Neural cell (in vitro differentiated cells): Measurements from ENCODE around the gene C11orf24. TPM values are rescaled to one million over a fixed set of nuclear protein-coding genes. Genes with fewer than 3 reads are reported as not detected.

Experiments used
- H2AFZ ChIP-seq: fragments of 200-600, 300-800 bp; sonication (generic), shearing (Covaris generic); 2 replicates; pipeline ENCODE4 v1.6.0; 2014; ENCODE audit warnings: low read depth, mild to moderate bottlenecking, antibody characterized with exemption, low read length, moderate library complexity
- H3F3A ChIP-seq: fragments of 200-600 bp; shearing (Covaris generic); 2 replicates; pipeline ENCODE4 v1.6.1; 2016; ENCODE audit warnings: mild to moderate bottlenecking, moderate library complexity, mixed read lengths, antibody characterized with exemption, low read length; ENCODE audit not compliant: insufficient read depth, poor library complexity, severe bottlenecking
- H3K27ac ChIP-seq: fragments of 200-600, 300-800 bp; sonication (generic), shearing (Covaris generic); 2 replicates; pipeline ENCODE4 v1.5.1; 2014; ENCODE audit warnings: mild to moderate bottlenecking, low read length, moderate library complexity
- H3K27me3 ChIP-seq: fragments of 300-800, 200-600 bp; sonication (generic), shearing (Covaris generic); 2 replicates; pipeline ENCODE4 v1.6.0; 2014; ENCODE audit warnings: mild to moderate bottlenecking, low read depth, low read length, moderate library complexity; ENCODE audit not compliant: insufficient read depth
- H3K36me3 ChIP-seq: fragments of 300-800, 200-600 bp; sonication (generic), shearing (Covaris generic); 2 replicates; pipeline ENCODE4 v1.5.1; 2014; ENCODE audit warnings: mild to moderate bottlenecking, antibody characterized with exemption, low read length, moderate library complexity; ENCODE audit not compliant: insufficient read depth
- H3K4me2 ChIP-seq: fragments of 300-800, 200-600 bp; sonication (generic), shearing (Covaris generic); 2 replicates; pipeline ENCODE4 v1.6.0; 2014; ENCODE audit warnings: mild to moderate bottlenecking, low read length
- H3K4me3 ChIP-seq: fragments of 300-800, 200-600 bp; sonication (generic), shearing (Covaris generic); 2 replicates; pipeline ENCODE4 v1.5.1; 2014; ENCODE audit warnings: mild to moderate bottlenecking, low read length, moderate library complexity
- H3K79me2 ChIP-seq: fragments of 200-600 bp; shearing (Covaris generic); replicated peaks from 2 replicates; pipeline ENCODE4 v1.6.0; 2014; ENCODE audit warnings: mild to moderate bottlenecking, low read length, moderate library complexity; ENCODE audit not compliant: insufficient read depth
- H3K9ac ChIP-seq: fragments of 300-800, 200-600 bp; sonication (generic), shearing (Covaris generic); 2 replicates; pipeline ENCODE4 v1.6.1; 2016; ENCODE audit warnings: mild to moderate bottlenecking, low read length, mixed read lengths
- H3K9me2 ChIP-seq: fragments of 200-600 bp; shearing (Covaris generic); 2 replicates; pipeline ENCODE4 v1.6.1; 2016; ENCODE audit warnings: mild to moderate bottlenecking, low read length, mixed read lengths; ENCODE audit not compliant: insufficient read depth
- H3K9me3 ChIP-seq: fragments of 200-600, 300-800 bp; sonication (generic), shearing (Covaris generic); 2 replicates; pipeline ENCODE4 v1.6.1; 2016; ENCODE audit warnings: mild to moderate bottlenecking, mixed run types, low read length, moderate library complexity, mixed read lengths
- H4K20me1 ChIP-seq: fragments of 200-600 bp; shearing (Covaris generic); 2 replicates; pipeline ENCODE4 v1.6.1; 2016; ENCODE audit warnings: mild to moderate bottlenecking, mixed run types; ENCODE audit not compliant: insufficient read depth
- EP300 ChIP-seq: fragments of 450-650 bp; conservative IDR thresholded peaks from 2 replicates; pipeline ENCODE4 v1.6.1; 2014; ENCODE audit warnings: antibody characterized with exemption, mild to moderate bottlenecking, moderate library complexity; ENCODE audit not compliant: poor library complexity, severe bottlenecking
- EZH2 ChIP-seq: fragments of 200-600, 300-800 bp; shearing (Covaris generic), sonication (generic); IDR thresholded peaks from 2 replicates; pipeline ENCODE4 v1.6.1; 2014; ENCODE audit warnings: antibody characterized with exemption, low read length, borderline replicate concordance, mild to moderate bottlenecking; ENCODE audit not compliant: insufficient read depth, poor library complexity, severe bottlenecking
- MXI1 ChIP-seq: fragments of 450-650 bp; conservative IDR thresholded peaks from 2 replicates; pipeline ENCODE4 v1.6.1; 2014; ENCODE audit warnings: antibody characterized with exemption, mild to moderate bottlenecking; ENCODE audit not compliant: poor library complexity, severe bottlenecking
- POLR2AphosphoS5 ChIP-seq: IDR thresholded peaks from 2 replicates; pipeline ENCODE4 v1.6.1; 2012
- RAD21 ChIP-seq: fragments of 450-650 bp; conservative IDR thresholded peaks from 2 replicates; pipeline ENCODE4 v1.6.1; 2014; ENCODE audit warnings: antibody characterized with exemption, mild to moderate bottlenecking, moderate library complexity
- SMC3 ChIP-seq: fragments of 450-650 bp; conservative IDR thresholded peaks from 2 replicates; pipeline ENCODE4 v1.6.1; 2014; ENCODE audit warnings: antibody characterized with exemption, mild to moderate bottlenecking, moderate library complexity; ENCODE audit not compliant: poor library complexity
- TAF1 ChIP-seq: IDR thresholded peaks from 2 replicates; pipeline ENCODE4 v1.6.1; 2012; ENCODE audit warnings: low read depth
- polyA plus RNA-seq: library from polyadenylated mRNA; depleted of rRNA; stranded (reverse); fragments of >200 nt; gene quantifications from 2 replicates; pipeline ENCODE4 v1.2.3, GENCODE V29; 2014
- TF ChIP-seq, protein P1 (sequence below): fragments of 450-650 bp; IDR thresholded peaks from 2 replicates; pipeline ENCODE4 v1.5.1; 2014; ENCODE audit warnings: antibody characterized with exemption, mild to moderate bottlenecking, moderate library complexity; ENCODE audit not compliant: poor library complexity, severe bottlenecking
- TF ChIP-seq, protein P2 (sequence below): IDR thresholded peaks from 2 replicates; pipeline ENCODE4 v1.6.1; 2012; ENCODE audit warnings: borderline replicate concordance

The C11orf24 gene
- polyA plus RNA-seq, 1 donor from 2014 or later = 9.6 TPM

DNA sequence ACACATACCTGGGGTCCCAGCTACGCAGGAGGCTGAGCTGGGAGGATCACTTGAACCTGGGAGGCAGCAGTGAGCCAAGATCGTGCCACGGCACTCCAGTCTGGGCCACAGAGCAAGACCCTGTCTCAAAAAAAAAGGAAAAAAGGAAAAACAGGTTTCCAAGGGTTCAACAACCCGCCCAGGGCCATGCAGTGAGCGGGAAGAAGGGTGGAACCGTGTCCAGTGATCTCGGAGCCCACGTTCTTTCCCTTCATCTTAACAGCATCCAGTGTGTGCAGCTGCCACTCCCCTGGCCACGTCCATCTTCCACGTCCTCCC lies 25.7 kb upstream of the C11orf24 start:
- Histone ChIP-seq H3K9ac (no peak overlapping the region), H3K4me3 (no peak overlapping the region), H3K27ac (no peak overlapping the region), H3K9me2 (no peaks in the 10 kb centered on the region), H3K9me3 (no peaks in the 10 kb centered on the region), H3K36me3 (no peaks in the 10 kb centered on the region), H2AFZ (no peak overlapping the region), H3K4me2 (no peak overlapping the region), H3K27me3 (no peaks in the 10 kb centered on the region), H3F3A (no peaks in the 10 kb centered on the region), H3K79me2 (no peaks in the 10 kb centered on the region), H4K20me1 (no peaks in the 10 kb centered on the region)
- TF ChIP-seq POLR2AphosphoS5 = no peak
- TF ChIP-seq RAD21 = no peak
- no peak for TF ChIP-seq MXI1
- no peak for TF ChIP-seq TAF1
- TF ChIP-seq, protein P1, sequence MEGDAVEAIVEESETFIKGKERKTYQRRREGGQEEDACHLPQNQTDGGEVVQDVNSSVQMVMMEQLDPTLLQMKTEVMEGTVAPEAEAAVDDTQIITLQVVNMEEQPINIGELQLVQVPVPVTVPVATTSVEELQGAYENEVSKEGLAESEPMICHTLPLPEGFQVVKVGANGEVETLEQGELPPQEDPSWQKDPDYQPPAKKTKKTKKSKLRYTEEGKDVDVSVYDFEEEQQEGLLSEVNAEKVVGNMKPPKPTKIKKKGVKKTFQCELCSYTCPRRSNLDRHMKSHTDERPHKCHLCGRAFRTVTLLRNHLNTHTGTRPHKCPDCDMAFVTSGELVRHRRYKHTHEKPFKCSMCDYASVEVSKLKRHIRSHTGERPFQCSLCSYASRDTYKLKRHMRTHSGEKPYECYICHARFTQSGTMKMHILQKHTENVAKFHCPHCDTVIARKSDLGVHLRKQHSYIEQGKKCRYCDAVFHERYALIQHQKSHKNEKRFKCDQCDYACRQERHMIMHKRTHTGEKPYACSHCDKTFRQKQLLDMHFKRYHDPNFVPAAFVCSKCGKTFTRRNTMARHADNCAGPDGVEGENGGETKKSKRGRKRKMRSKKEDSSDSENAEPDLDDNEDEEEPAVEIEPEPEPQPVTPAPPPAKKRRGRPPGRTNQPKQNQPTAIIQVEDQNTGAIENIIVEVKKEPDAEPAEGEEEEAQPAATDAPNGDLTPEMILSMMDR = no peak
- TF ChIP-seq, protein P2, sequence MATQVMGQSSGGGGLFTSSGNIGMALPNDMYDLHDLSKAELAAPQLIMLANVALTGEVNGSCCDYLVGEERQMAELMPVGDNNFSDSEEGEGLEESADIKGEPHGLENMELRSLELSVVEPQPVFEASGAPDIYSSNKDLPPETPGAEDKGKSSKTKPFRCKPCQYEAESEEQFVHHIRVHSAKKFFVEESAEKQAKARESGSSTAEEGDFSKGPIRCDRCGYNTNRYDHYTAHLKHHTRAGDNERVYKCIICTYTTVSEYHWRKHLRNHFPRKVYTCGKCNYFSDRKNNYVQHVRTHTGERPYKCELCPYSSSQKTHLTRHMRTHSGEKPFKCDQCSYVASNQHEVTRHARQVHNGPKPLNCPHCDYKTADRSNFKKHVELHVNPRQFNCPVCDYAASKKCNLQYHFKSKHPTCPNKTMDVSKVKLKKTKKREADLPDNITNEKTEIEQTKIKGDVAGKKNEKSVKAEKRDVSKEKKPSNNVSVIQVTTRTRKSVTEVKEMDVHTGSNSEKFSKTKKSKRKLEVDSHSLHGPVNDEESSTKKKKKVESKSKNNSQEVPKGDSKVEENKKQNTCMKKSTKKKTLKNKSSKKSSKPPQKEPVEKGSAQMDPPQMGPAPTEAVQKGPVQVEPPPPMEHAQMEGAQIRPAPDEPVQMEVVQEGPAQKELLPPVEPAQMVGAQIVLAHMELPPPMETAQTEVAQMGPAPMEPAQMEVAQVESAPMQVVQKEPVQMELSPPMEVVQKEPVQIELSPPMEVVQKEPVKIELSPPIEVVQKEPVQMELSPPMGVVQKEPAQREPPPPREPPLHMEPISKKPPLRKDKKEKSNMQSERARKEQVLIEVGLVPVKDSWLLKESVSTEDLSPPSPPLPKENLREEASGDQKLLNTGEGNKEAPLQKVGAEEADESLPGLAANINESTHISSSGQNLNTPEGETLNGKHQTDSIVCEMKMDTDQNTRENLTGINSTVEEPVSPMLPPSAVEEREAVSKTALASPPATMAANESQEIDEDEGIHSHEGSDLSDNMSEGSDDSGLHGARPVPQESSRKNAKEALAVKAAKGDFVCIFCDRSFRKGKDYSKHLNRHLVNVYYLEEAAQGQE = no peak
- TF ChIP-seq SMC3 = no peak

DNA sequence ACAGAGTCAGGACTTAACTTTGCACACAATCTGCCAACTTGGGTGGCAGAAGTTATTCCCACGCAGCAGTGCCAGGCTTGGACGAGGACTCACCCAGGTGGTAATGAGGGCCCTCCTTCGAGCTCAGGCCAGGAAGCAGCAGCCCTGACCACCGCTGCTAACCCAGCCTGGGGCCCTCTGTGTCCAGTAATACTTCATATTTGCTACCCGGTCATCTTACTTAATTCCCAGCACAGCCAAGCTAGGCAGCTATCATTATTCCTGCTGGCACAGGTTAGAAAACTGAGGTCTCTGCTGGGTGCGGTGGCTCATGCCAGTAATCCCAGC lies 25.2 kb upstream of the C11orf24 start:
- H2AFZ ChIP-seq = no peak overlapping the region
- H3K4me2 ChIP-seq = no peak overlapping the region
- H3K27me3 ChIP-seq = no peaks in the 10 kb centered on the region
- no peak overlapping the region for H3K9ac ChIP-seq
- TF ChIP-seq, protein P1 = no peak
- TF ChIP-seq POLR2AphosphoS5 = no peak
- no peak for TF ChIP-seq RAD21
- TF ChIP-seq EZH2 = no peak
- TF ChIP-seq SMC3 = no peak
- no peak for TF ChIP-seq EP300
- TF ChIP-seq, protein P2 = no peak
- TF ChIP-seq TAF1 = no peak
- TF ChIP-seq MXI1 = no peak
- H3K27ac ChIP-seq = no peak overlapping the region
- H3K79me2 ChIP-seq = no peaks in the 10 kb centered on the region
- H3K9me2 ChIP-seq = no peaks in the 10 kb centered on the region
- no peak overlapping the region for H3K4me3 ChIP-seq
- H4K20me1 ChIP-seq = no peaks in the 10 kb centered on the region
- H3F3A ChIP-seq = no peaks in the 10 kb centered on the region
- no peaks in the 10 kb centered on the region for H3K36me3 ChIP-seq
- H3K9me3 ChIP-seq = no peaks in the 10 kb centered on the region
